ENCODE data around the gene AHRR. TPM values are rescaled to one million over a fixed set of nuclear protein-coding genes. Genes with fewer than 3 reads are reported as not detected.

AHRR gene
- total RNA-seq, 1 experiment from 2014 or later = 3.2 TPM

DNA sequence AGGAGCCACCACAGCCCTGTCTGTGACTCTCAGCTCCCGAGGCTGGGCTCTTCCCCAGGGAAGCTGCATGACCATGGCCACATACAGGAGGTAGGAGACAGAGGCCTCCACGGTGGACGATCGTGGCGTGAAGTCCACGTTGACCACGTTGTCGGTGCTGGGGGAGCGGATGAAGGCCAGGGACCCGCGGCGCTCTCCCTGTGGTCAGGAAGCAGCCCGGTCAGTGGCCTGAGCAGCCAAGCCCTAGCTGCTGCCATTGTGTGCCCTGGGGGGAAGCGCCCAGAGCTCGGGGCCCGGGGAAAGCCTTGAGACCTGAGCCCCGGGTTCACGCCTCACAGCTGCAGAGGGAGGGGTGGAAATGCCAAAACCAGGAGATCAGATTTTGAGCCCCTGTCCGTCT, 155.7 kb downstream of the AHRR start:
- Mint-ChIP-seq H3K4me3 (ENCODE audit: unreplicated experiment) (no peak overlapping the region), H3K4me1 (ENCODE audit: insufficient read depth, unreplicated experiment) (peaks cover 6% of the 10 kb centered on the region), H3K9me3 (ENCODE audit: unreplicated experiment) (no peaks in the 10 kb centered on the region), H3K36me3 (ENCODE audit: insufficient read depth, unreplicated experiment) (peaks cover 11% of the 10 kb centered on the region), H3K27me3 (ENCODE audit: insufficient read depth, unreplicated experiment) (peaks cover 14% of the 10 kb centered on the region), H3K27ac (ENCODE audit: low read depth, unreplicated experiment) (no peak overlapping the region)
- BruUV-seq (replicated peaks) = no TSS peak
- TF ChIP-seq, protein P1, sequence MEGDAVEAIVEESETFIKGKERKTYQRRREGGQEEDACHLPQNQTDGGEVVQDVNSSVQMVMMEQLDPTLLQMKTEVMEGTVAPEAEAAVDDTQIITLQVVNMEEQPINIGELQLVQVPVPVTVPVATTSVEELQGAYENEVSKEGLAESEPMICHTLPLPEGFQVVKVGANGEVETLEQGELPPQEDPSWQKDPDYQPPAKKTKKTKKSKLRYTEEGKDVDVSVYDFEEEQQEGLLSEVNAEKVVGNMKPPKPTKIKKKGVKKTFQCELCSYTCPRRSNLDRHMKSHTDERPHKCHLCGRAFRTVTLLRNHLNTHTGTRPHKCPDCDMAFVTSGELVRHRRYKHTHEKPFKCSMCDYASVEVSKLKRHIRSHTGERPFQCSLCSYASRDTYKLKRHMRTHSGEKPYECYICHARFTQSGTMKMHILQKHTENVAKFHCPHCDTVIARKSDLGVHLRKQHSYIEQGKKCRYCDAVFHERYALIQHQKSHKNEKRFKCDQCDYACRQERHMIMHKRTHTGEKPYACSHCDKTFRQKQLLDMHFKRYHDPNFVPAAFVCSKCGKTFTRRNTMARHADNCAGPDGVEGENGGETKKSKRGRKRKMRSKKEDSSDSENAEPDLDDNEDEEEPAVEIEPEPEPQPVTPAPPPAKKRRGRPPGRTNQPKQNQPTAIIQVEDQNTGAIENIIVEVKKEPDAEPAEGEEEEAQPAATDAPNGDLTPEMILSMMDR (IDR thresholded peaks at IDR 0.05; ENCODE audit: unreplicated experiment) = no peak
- CTCF ChIA-PET = interaction anchor here (0.6 to 0.7 kb wide), 3 partner anchors 19 to 866 kb away, joined by 3 to 4 read pairs (median 3); no protein-coding TSS in a partner anchor
- no peak for DNase-seq (ENCODE audit: unreplicated experiment)
- intact Hi-C loops (cut with micrococcal nuclease) = loop anchor here (10.0 kb wide), 1 partner anchor 438 kb away; no protein-coding TSS in a partner anchor
- POLR2A ChIA-PET = interaction anchor here (0.6 kb wide), 1 partner anchor 16 kb away, joined by 3 read pairs; no protein-coding TSS in a partner anchor

GRCh38 chr5:477871-478270, 156.4 kb downstream of the AHRR start:
- Mint-ChIP-seq H3K36me3 (ENCODE audit: insufficient read depth, unreplicated experiment) (peaks cover 11% of the 10 kb centered on the region), H3K4me1 (ENCODE audit: insufficient read depth, unreplicated experiment) (peaks cover 6% of the 10 kb centered on the region), H3K9me3 (ENCODE audit: unreplicated experiment) (no peaks in the 10 kb centered on the region), H3K27me3 (ENCODE audit: insufficient read depth, unreplicated experiment) (peaks cover 14% of the 10 kb centered on the region), H3K4me3 (ENCODE audit: unreplicated experiment) (no peak overlapping the region), H3K27ac (ENCODE audit: low read depth, unreplicated experiment) (no peak overlapping the region)
- ChIA-PET POLR2A (no interaction called here), CTCF (no interaction called here)
- intact Hi-C loops (cut with micrococcal nuclease) = loop anchor here (10.0 kb wide), 1 partner anchor 437 kb away; no protein-coding TSS in a partner anchor
- DNase-seq (ENCODE audit: unreplicated experiment) = no peak
- BruUV-seq (replicated peaks) = no TSS peak
- TF ChIP-seq, protein P1 (IDR thresholded peaks at IDR 0.05; ENCODE audit: unreplicated experiment) = no peak

GRCh38 chr5:478369-478981, 157.0 kb downstream of the AHRR start:
- BruUV-seq (replicated peaks) = no TSS peak
- H3K9me3 Mint-ChIP-seq (ENCODE audit: unreplicated experiment) = no peaks in the 10 kb centered on the region
- CTCF ChIA-PET = no interaction called here
- intact Hi-C loops (cut with micrococcal nuclease) = loop anchor here (10.0 kb wide), 1 partner anchor 436 kb away; no protein-coding TSS in a partner anchor
- H3K4me3 Mint-ChIP-seq (ENCODE audit: unreplicated experiment) = no peak overlapping the region
- H3K27ac Mint-ChIP-seq (ENCODE audit: low read depth, unreplicated experiment) = no peak overlapping the region
- peaks cover 14% of the 10 kb centered on the region for H3K27me3 Mint-ChIP-seq (ENCODE audit: insufficient read depth, unreplicated experiment)
- H3K36me3 Mint-ChIP-seq (ENCODE audit: insufficient read depth, unreplicated experiment) = peaks cover 11% of the 10 kb centered on the region
- POLR2A ChIA-PET = no interaction called here
- DNase-seq (ENCODE audit: unreplicated experiment) = no peak
- TF ChIP-seq, protein P1 (IDR thresholded peaks at IDR 0.05; ENCODE audit: unreplicated experiment) = no peak
- H3K4me1 Mint-ChIP-seq (ENCODE audit: insufficient read depth, unreplicated experiment) = peaks cover 6% of the 10 kb centered on the region

DNA sequence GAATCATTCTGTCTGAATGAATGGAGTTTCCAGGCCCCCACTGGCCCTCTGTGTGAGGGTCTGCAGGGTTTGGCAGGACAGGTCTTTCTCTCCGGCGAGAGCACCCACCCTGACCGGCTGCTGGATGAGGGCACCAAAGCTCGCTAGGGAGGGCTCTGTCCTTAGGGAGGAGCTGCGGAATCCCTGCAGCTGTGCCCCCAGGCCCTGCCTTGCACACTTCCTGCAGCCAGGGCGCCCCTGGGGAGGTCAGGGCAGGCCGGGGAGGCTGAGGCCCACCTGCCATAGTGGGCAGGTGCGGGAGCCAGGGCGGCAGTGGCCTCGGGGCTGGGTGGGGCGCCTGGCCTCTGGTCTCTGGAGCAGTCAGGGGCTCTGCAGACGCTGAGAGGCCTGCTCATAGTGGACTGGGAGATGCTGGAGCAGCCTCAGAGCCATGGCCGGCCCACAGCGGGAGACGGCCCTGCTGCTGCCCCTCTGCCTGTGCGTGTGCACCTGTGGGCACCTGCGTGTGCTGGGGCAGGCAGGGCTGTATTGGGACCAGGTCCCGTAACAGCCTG, 157.5 kb downstream of the AHRR start:
- no TSS peak for BruUV-seq (replicated peaks)
- H3K4me1 Mint-ChIP-seq (ENCODE audit: insufficient read depth, unreplicated experiment) = peaks cover 2% of the 10 kb centered on the region
- no peak for DNase-seq (ENCODE audit: unreplicated experiment)
- TF ChIP-seq, protein P1 (IDR thresholded peaks at IDR 0.05; ENCODE audit: unreplicated experiment) = no peak
- POLR2A ChIA-PET = no interaction called here
- no peak overlapping the region for H3K27ac Mint-ChIP-seq (ENCODE audit: low read depth, unreplicated experiment)
- H3K27me3 Mint-ChIP-seq (ENCODE audit: insufficient read depth, unreplicated experiment) = peaks cover 14% of the 10 kb centered on the region
- H3K36me3 Mint-ChIP-seq (ENCODE audit: insufficient read depth, unreplicated experiment) = peaks cover 11% of the 10 kb centered on the region
- H3K9me3 Mint-ChIP-seq (ENCODE audit: unreplicated experiment) = no peaks in the 10 kb centered on the region
- no peak overlapping the region for H3K4me3 Mint-ChIP-seq (ENCODE audit: unreplicated experiment)
- intact Hi-C loops (cut with micrococcal nuclease) = loop anchor here (10.0 kb wide), 1 partner anchor 436 kb away; no protein-coding TSS in a partner anchor
- CTCF ChIA-PET = no interaction called here
